Stimulated activated CD8-positive, alpha-beta memory T cell treated with anti-CD3 and anti-CD28 coated beads, Interleukin-12 subunit alpha, Interleukin-12 subunit beta, amount 100 ng/mL, for 24 hours (primary cell): ENCODE data around the gene TRPM1.

Experiments used
- DNase-seq: peaks from one replicate; pipeline ENCODE4 v3.0.0-alpha.2; 2020; ENCODE audit errors: extremely low read depth

Gene TRPM1

GRCh38 chr15:30978328-30978727 is 123.2 kb downstream of the TRPM1 start:
- DNase-seq = no peak

- no peak for DNase-seq
Measured at GRCh38 chr15:30974112-30974511, 127.4 kb downstream of the TRPM1 start.

- DNase-seq = no peak
Measured at GRCh38 chr15:30973379-30973778, 128.1 kb downstream of the TRPM1 start.

GRCh38 chr15:30969724-30970123 is 131.8 kb downstream of the TRPM1 start:
- no peak for DNase-seq

- DNase-seq = no peak
Measured at GRCh38 chr15:30963681-30964080, 137.8 kb downstream of the TRPM1 start.

- DNase-seq = no peak
Measured at GRCh38 chr15:30962659-30963058, 138.9 kb downstream of the TRPM1 start.

DNA sequence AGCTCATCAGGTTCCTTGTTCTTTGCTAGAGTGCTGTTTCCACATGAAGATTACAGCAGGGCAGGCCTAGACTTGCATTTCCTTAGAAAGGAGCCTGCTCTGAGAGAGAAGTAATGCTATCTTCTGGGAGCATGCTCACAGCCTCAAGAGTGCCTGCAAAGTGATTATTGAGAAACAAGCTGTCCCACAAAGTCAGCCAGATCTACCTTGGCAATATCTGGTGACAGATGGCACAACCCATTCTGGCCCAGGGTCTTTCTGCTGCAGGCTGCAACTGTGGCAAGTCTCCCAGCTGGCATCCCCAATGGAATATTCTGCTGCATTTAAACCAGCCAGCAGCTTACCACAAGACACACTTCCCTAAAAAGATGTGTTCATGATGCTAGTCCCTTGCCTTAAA is 139.4 kb downstream of the TRPM1 start:
- DNase-seq = no peak

DNA sequence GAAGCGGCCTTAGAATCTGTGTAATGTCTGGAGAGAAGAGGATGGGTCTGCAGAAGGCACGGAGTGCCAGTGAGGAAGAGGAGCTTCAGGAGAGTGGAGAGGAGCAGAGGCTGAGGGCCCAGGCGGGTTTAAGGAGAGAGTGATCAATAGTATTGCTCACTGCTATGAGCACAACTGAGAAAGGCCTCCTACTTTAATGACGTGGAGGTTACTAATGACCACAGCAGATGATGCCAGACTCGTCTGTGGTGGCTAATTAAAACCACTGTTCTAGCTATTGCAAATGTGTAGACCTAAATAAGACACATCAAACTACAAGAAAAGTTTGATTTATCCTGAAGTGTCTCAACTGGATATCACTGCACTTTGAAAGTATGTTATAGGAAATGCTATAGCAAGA is 143.3 kb downstream of the TRPM1 start:
- no peak for DNase-seq

DNA sequence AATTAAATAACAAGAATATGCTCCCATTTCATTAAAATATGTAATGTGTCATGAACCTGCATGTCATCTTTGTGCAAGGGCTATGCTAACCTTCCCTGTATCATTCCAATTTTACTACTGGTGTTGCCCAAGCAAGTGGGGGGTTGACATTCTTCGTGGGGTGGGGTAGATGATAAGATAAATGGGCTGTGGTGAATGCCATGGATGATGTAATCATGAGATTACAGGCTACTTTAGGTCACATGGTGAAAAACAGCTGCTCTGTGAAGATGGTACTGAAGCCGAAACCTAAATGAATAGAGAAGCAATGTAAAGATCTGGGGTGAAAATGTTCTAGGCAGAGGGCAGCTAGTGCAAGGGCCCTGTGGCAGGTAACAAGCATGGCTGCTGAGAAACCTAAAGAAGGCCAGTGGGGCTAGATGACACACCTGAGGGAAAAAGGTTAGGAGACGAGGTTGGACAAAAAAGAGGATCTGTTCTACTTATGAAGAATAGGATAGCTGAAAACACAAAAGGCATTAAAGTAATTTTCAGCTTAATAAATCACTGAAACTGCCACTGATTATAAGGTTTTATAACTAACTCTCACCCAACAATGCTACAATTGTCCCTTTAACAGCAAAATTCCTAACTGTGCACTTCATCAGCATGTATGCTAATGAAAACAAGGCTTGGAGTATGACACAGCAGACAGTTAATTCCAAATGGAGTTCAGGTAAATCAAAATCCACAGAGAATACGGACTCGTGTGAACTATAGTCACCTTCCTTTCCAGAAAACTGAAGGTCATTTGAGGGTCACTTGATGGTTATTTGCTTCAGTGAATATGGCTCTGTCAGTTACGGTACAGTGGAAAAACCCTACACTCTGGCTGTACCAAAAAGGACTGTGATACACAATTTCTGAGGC is 145.1 kb downstream of the TRPM1 start:
- no peak for DNase-seq

DNA sequence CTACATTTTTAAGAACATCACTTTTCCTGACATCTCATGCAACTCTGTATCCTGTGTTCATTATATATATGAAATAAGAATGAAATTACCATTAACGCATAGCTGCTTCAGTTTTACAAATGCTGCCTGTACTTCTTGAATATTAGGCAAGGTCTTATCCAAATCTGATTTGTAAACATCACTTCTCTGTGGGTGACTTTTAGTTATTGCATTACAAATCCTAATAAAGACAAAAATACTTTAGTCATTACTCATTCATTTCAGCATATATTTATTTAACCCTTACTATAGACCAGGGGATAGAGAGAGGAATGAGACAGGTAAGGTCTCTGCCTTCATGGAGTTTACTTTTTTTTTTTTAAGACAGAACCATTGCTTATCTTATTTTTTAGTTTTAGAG is 146.9 kb downstream of the TRPM1 start:
- DNase-seq = no peak

- no peak for DNase-seq
Measured at GRCh38 chr15:30953731-30954378, 147.7 kb downstream of the TRPM1 start.

GRCh38 chr15:30953183-30953582 is 148.3 kb downstream of the TRPM1 start:
- no peak for DNase-seq
